ENCODE data around the gene CERS5.
"Not testable (repeated sequence)": the region's sequence is repeated elsewhere in the genome, so short reads cannot be mapped to it uniquely, and the experiment has no call there.

CERS5 gene

DNA sequence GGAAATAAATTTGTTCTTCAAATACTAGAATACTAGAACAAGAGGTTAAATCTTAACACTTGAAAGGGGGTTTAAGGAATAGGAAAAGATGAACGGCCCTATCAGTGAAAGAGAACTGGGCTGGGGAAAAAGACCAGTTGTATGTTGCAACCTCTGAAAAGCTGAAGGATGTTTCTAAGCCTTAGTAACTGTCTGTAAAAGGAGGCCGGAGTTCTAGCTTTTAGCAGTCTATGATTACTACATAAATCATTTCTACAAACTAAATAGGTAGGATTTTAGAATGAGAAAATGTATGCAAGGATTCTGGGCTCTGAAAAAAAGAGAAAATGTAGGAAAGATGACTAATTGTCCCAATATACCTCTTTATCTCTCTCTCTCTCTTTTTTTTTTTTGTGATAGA, 4.9 kb downstream of the CERS5 start:
- H3K4me3 ChIP-seq (ENCODE audit: control insufficient read depth, low read depth, low read length) = no peak overlapping the region
- TF ChIP-seq, protein P1, sequence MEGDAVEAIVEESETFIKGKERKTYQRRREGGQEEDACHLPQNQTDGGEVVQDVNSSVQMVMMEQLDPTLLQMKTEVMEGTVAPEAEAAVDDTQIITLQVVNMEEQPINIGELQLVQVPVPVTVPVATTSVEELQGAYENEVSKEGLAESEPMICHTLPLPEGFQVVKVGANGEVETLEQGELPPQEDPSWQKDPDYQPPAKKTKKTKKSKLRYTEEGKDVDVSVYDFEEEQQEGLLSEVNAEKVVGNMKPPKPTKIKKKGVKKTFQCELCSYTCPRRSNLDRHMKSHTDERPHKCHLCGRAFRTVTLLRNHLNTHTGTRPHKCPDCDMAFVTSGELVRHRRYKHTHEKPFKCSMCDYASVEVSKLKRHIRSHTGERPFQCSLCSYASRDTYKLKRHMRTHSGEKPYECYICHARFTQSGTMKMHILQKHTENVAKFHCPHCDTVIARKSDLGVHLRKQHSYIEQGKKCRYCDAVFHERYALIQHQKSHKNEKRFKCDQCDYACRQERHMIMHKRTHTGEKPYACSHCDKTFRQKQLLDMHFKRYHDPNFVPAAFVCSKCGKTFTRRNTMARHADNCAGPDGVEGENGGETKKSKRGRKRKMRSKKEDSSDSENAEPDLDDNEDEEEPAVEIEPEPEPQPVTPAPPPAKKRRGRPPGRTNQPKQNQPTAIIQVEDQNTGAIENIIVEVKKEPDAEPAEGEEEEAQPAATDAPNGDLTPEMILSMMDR (conservative IDR thresholded peaks at IDR 0.05; ENCODE audit: control insufficient read depth, insufficient read depth, low read depth, low read length) = no peak
- peak; percentile 47 for DNase-seq (ENCODE audit: low read depth)

DNA sequence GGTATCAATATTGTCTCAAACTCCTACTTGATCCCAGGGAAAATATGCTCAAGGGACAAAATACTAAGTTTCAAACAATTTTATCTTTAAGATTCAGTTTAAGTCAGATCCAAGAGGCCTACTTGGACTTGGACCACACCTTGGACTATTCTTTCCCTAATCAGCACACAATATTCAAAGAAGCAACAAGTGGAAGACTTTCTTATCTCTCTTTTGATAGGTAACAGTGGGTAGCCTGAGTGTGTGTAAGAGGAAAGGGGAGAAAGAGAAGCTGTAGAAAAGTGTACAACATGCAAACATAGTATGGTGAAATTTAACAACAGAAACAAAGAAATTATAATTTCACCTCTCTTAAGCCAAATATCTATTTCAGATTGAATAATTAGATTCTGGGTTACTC, 6.5 kb downstream of the CERS5 start:
- TF ChIP-seq, protein P1 (conservative IDR thresholded peaks at IDR 0.05; ENCODE audit: control insufficient read depth, insufficient read depth, low read depth, low read length) = no peak
- DNase-seq (ENCODE audit: low read depth) = no peak
- H3K4me3 ChIP-seq (ENCODE audit: control insufficient read depth, low read depth, low read length) = no peak overlapping the region

DNA sequence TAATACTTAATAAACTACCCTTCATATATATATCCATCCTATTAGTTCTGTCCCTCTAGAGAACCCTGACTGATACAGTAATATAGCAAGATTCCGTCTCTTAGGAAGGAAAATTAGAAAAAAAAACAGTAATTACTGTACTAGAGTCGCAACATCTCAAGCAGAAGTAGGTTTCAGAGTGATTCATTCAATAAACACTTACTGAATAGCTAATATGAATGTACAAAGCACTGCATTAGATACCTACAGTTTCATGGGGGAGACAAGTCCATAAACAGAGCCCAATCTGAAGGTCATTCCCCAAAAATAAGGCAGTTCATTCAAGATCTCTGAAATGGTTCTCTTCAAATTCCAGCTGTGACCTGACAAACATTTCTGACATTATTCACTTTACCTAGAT, 9.9 kb downstream of the CERS5 start:
- no peak for DNase-seq (ENCODE audit: low read depth)
- no peak overlapping the region for H3K4me3 ChIP-seq (ENCODE audit: control insufficient read depth, low read depth, low read length)
- TF ChIP-seq, protein P1 (conservative IDR thresholded peaks at IDR 0.05; ENCODE audit: control insufficient read depth, insufficient read depth, low read depth, low read length) = no peak

DNA sequence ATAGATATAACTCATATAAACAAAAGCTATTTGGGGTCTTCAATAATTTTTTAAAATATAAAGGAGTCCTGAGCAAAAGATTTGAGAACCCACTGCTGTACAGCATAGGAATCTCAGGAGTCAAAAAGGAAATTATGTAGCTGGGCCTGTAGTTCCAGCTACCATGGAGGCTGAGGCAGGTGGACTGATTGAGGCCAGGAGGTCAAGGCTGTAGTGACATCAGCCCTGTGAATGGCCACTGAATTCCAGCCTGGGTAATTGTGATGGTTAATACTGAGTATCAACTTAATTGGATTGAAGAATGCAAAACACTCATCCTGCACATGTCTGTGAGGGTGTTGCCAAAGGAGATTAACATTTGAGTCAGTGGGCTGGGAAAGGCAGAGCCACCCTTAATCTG, 10.5 kb downstream of the CERS5 start:
- no peak for DNase-seq (ENCODE audit: low read depth)
- H3K4me3 ChIP-seq (ENCODE audit: control insufficient read depth, low read depth, low read length) = no peak overlapping the region
- TF ChIP-seq, protein P1 (conservative IDR thresholded peaks at IDR 0.05; ENCODE audit: control insufficient read depth, insufficient read depth, low read depth, low read length) = no peak

DNA sequence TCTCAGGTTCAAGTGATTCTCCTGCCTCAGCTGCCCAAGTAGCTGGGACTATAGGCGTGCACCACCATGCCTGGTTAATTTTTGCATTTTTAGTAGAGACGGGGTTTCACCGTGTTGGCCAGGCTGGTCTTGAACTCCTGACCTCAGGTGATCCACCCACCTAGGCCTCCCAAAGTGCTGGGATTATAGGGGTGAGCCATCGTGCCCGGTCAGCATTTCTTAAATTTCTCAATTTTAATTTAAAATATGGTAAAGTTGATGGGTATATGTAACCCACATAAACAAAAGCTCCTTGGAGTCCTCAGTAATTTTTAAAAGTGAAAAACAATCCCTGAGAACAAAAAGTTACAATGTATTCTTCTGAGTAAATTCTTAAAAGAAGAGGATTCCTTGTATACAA, 12.2 kb downstream of the CERS5 start:
- H3K4me3 ChIP-seq (ENCODE audit: control insufficient read depth, low read depth, low read length); DNase-seq (ENCODE audit: low read depth): not testable (repeated sequence)

DNA sequence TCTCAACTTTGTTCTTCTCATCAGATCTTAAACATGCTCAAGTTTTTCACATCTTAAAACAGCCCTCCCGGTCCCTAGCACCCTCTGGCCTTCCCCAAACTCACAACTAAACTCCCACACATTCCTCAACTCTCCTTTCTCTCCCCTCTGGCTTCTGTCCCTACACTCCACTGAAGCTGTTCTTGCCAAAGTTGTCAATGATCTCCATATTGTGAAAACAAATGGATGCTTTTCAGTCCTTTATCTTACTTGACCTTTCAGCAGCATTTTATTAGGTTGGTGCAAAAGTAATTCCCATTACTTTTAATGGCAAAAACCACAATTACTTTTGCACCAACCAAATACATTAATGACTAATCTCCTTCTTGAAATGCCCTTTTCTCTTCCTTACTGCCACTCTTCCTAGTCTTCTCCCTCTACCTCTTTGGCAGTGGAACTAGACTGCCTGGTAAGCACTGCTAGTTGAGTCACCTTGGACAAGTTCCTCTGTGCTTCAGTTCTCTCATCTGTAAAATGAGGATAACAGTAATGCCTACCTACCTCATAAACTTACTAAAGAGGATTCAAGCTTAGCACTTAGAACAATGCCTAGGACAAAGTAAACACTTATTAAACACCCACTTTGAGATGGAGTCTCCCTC, 16.0 kb downstream of the CERS5 start:
- H3K4me3 ChIP-seq (ENCODE audit: control insufficient read depth, low read depth, low read length) = no peak overlapping the region
- TF ChIP-seq, protein P1 (conservative IDR thresholded peaks at IDR 0.05; ENCODE audit: control insufficient read depth, insufficient read depth, low read depth, low read length) = no peak
- DNase-seq (ENCODE audit: low read depth) = peak; percentile 49

DNA sequence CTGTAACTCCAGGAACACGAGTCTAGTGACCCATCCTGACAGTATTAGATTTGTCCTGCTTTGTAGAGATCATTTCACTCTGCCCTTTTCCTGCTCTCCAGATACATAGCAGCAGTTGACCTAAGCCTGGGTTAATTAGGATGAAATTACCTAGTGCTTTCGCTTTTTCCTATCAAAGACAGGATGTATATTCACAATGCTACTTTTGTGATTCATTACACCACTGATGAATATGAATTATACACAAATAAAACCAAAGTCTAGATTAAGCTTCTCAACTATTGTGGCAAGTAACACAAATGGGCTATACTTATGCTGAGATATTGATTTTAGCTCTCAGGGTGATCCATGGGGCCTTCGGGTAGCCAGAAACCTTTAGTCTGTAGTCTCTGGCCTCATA, 17.9 kb downstream of the CERS5 start:
- DNase-seq (ENCODE audit: low read depth) = no peak
- TF ChIP-seq, protein P1 (conservative IDR thresholded peaks at IDR 0.05; ENCODE audit: control insufficient read depth, insufficient read depth, low read depth, low read length) = no peak
- no peak overlapping the region for H3K4me3 ChIP-seq (ENCODE audit: control insufficient read depth, low read depth, low read length)

DNA sequence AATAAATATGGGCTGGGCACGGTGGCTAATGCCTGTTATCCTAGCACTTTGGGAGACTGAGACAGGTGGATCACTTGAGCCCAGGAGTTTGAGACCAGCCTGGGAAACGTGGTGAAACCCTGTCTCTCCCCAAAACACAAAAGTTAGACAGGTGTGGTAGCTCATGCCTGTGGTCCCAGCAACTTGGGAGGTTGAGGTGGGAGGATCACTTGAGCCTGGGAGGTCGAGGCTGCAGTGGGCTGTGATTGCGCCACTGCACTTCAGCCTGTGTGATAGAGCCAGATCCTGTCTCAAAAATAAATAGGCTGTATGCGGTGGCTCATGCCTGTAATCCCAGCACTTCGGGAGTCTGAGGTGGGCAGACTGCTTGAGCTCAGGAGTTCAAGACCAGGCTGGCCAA, 19.2 kb downstream of the CERS5 start:
- not testable (repeated sequence) for DNase-seq (ENCODE audit: low read depth); H3K4me3 ChIP-seq (ENCODE audit: control insufficient read depth, low read depth, low read length)

All from fibroblast of mammary gland (primary cell).